ENCODE measurements around the gene DCAF8.

The DCAF8 gene

DNA sequence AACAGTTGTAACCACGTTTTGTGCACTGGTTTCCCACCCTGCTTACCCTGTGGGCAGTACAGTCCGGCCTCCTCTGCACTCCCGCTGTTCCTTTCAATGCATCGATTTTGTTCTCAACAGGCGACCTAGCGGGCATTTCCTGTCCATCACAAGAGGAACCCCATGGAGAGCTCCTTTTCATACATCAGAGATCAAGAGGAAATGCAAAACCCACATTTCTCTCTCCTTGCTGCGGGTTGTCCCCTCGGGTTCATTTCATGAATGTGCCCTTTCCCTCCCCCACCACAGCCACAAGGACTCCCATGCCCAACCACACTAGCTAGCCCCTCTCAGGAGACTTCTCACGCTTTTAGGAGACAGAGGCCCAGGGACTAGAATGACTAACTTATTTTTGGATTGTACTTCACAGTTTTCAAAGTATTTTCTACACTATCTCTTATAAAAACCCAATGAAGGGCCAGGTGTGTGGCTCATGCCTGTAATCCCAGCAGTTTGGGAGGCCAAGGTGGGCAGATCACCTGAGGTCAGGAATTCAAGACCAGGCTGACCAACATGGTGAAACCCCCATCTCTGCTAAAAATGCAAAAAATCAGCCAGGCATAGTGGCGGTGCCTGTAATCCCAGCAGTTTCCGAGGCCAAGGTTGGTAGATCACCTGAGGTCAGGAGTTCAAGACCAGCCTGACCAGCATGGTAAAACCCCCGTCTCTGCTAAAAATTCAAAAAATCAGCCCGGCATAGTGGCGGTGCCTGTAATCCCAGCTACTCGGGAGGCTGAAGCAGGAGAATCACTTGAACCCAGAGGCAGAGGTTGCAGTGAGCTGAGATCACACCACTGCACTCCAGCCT is 92.6 kb downstream of the DCAF8 start:
- no peak for DNase-seq (ENCODE audit: low spot score)

DNA sequence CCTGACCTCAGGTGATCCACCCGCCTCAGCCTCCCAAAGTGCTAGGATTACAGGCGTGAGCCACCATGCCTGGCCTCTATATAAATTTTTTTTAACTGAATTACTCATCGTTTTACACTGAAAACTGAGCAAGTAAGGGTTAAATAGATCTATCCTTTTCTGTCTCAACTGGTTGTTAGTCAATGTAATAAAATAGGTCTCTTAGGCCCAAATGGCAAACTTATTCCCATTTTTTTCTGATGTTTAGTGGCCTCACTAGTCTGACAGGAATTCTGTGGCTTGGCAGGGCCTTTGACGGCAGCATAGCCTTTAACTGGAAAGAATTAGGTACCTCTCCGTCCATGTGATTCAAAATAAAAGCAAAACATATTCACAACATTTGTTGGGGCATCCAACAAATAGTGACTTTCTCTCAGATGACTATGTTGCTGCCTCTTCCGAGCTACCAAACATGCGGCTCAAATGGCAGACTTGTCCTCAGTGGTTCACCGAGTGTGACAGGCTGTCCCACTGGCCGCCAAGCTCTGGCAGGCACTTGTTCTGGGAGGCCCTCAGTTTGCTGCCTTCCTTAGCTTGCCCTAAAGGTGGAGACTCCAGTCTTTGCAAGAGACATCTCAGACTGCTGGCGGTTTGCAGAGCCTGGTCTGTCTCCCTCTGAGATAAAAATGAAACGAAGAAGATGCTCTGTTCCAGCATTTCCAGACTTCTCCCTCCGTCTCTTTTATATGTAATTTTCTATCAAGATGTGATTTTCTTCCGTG is 93.6 kb downstream of the DCAF8 start:
- no peak for DNase-seq (ENCODE audit: low spot score)

DNA sequence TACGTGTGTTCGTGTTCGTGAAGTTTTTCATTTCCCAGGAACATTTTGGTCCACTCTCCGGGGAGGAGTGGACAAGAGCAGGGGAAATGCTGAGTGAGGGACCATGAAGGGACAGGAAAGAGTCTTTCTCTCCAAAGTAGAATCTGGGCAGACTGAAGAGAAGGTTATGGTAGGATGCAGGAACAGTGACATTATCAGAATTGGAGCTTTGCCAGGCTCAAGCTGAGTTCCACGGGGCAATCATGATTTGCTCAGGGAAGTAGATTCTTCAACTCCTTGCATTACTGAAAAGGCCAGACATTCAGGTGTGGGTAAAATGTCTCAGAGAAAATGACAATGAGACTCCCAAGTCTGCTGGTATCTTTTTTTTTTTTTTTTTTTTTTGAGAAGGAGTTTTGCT is 94.3 kb downstream of the DCAF8 start:
- DNase-seq (ENCODE audit: low spot score): no peak

- DNase-seq (ENCODE audit: low spot score): no peak
Measured at GRCh38 chr1:160167580-160167979, 94.8 kb downstream of the DCAF8 start.

GRCh38 chr1:160167056-160167455 is 95.3 kb downstream of the DCAF8 start:
- DNase-seq (ENCODE audit: low spot score): no peak

GRCh38 chr1:160166166-160166868 is 96.0 kb downstream of the DCAF8 start:
- DNase-seq (ENCODE audit: low spot score): no peak

Measured in pons (tissue), 1 donor.